Right forelimb (tissue), 1 donor: ENCODE measurements around the gene MCM3AP.
"Not testable (repeated sequence)": the region's sequence is repeated elsewhere in the genome, so short reads cannot be mapped to it uniquely, and the experiment has no call there.

Experiments used
- DNase-seq: peaks from one replicate; pipeline ENCODE4 v3.0.0-alpha.2; 2018

MCM3AP gene

GRCh38 chr21:46268371-46268770, 17.0 kb downstream of the MCM3AP start:
- no peak for DNase-seq

- no peak for DNase-seq
These were observed 18.5 kb downstream of the MCM3AP start for GRCh38 chr21:46266946-46267345.

- no peak for DNase-seq
These were observed 19.5 kb downstream of the MCM3AP start for GRCh38 chr21:46265736-46266525.

- DNase-seq: no peak
These were observed 20.7 kb downstream of the MCM3AP start for GRCh38 chr21:46264690-46265144.

GRCh38 chr21:46264046-46264689, 21.2 kb downstream of the MCM3AP start:
- no peak for DNase-seq

GRCh38 chr21:46256501-46256994, 28.9 kb downstream of the MCM3AP start:
- DNase-seq: no peak

GRCh38 chr21:46255758-46256337, 29.6 kb downstream of the MCM3AP start:
- no peak for DNase-seq

- DNase-seq: no peak
These were observed 30.2 kb downstream of the MCM3AP start for GRCh38 chr21:46255166-46255565.

GRCh38 chr21:46254208-46254975, 31.0 kb downstream of the MCM3AP start:
- DNase-seq: no peak

GRCh38 chr21:46253610-46254124, 31.7 kb downstream of the MCM3AP start:
- DNase-seq: no peak

GRCh38 chr21:46252840-46253239, 32.6 kb downstream of the MCM3AP start:
- no peak for DNase-seq

- DNase-seq: no peak
These were observed 35.2 kb downstream of the MCM3AP start for GRCh38 chr21:46250146-46250725.

- no peak for DNase-seq
These were observed 36.6 kb downstream of the MCM3AP start for GRCh38 chr21:46248827-46249226.

- no peak for DNase-seq
These were observed 37.0 kb downstream of the MCM3AP start for GRCh38 chr21:46248422-46248782.

- no peak for DNase-seq
These were observed 37.6 kb downstream of the MCM3AP start for GRCh38 chr21:46247699-46248421.

GRCh38 chr21:46246345-46246744, 39.1 kb downstream of the MCM3AP start:
- no peak for DNase-seq

- DNase-seq: no peak
These were observed 40.0 kb downstream of the MCM3AP start for GRCh38 chr21:46245213-46245915.

GRCh38 chr21:46244602-46245001, 40.8 kb downstream of the MCM3AP start:
- DNase-seq: no peak

- no peak for DNase-seq
These were observed 41.5 kb downstream of the MCM3AP start for GRCh38 chr21:46243960-46244361.

GRCh38 chr21:46243325-46243724, 42.1 kb downstream of the MCM3AP start:
- DNase-seq: no peak

GRCh38 chr21:46241577-46241976, 43.8 kb downstream of the MCM3AP start:
- DNase-seq: not testable (repeated sequence)
